HG03378 (cell line): ENCODE data around the gene AGPS.
"Not testable (repeated sequence)": the region's sequence is repeated elsewhere in the genome, so short reads cannot be mapped to it uniquely, and the experiment has no call there.

Source experiments
- ATAC-seq: cut with Tn5 transposase; IDR thresholded peaks from one replicate; pipeline ENCODE4 v1.9.1; 2021; ENCODE audit warnings: mild to moderate bottlenecking, moderate library complexity; ENCODE audit not compliant: unreplicated experiment

AGPS gene

DNA sequence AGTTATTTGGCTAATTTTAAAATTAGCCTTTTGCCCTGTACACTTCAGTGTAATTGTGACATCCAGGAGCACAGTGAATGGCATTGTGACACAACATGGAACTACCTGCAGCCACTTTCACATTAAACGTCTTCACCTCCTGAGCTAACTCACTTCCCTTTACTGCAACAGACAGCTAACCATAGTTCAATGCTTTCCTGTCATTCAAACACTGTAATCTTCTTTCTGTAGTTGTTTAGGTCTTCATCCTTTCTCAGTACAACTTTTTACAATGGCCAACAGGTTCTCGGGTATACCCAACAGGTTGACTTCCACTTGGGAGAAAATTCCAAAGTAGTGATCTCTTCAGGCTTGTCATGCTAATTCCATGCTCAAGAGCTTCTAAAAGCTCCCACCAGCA is 8.6 kb upstream of the AGPS start:
- ATAC-seq = no peak

DNA sequence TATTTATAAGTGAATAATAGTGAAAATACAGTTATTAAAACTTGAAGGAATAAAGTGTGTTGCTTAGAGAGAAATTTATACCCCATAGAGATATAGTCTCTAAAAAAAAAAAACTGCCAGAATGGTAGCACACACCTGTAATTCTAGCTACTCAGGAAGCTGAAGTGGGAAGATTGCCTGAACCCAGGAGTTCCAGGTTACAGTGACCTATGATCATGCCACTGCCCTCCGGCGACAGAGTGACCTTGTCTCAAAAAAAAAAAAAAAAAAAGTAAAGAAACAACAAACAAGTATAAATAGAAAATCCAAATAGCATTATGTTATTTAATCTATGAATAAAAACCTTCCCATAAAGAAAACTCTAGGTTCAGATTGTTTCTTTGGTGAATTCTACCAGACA is 7.4 kb upstream of the AGPS start:
- ATAC-seq = no peak

DNA sequence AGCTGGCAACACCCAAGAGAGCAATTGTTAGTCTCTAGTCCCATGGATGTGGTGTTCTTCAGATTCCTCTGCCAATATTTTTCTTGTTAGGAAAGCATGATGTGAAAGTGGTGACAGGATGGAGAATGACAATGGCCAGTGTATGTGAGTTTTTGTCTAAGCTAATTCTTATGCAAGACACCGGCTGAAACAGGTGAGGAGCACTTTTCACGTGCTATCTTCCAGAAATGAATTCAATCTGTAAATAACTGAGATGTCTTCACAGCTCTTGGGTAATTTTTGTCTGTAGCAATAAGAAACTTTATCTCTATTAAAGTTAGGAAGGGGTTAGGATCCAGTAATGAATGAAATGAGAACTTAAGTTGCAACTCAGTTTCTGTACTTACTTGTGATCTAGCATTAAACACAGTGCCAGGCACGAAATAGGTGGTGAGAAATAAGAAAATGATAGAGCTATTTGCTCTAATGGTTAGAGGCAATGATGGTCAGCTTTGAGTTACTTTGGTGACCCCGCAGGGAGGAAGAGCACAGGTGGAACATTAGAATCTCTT is 676 bp upstream of the AGPS start:
- ATAC-seq = no peak

DNA sequence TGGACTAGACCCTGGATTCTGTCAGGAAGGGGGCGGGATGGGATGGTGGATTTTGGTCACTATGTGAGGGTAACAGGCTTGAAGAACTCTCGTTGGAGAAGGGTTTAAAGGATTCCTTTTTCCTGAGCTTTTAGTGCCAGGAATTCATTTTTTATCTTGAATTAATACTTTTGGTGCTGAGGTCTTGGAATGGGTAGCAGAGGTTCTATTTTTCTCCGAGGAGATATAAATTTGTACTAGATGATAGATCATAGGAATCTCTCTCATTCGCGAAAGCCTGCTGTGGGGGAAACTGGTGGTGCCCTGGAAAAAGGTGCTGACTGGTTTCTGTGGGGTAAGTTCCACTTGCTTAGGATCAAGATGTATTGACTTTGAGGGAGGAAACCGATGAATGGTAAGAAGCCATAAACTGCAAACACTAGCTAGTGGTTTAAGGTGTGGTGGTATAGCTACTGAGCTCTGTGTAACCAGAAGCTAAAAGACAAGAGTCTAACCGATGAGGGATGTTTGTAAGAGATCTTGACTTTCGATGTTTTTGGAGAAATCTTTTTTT is 706 bp downstream of the AGPS start:
- no peak for ATAC-seq

DNA sequence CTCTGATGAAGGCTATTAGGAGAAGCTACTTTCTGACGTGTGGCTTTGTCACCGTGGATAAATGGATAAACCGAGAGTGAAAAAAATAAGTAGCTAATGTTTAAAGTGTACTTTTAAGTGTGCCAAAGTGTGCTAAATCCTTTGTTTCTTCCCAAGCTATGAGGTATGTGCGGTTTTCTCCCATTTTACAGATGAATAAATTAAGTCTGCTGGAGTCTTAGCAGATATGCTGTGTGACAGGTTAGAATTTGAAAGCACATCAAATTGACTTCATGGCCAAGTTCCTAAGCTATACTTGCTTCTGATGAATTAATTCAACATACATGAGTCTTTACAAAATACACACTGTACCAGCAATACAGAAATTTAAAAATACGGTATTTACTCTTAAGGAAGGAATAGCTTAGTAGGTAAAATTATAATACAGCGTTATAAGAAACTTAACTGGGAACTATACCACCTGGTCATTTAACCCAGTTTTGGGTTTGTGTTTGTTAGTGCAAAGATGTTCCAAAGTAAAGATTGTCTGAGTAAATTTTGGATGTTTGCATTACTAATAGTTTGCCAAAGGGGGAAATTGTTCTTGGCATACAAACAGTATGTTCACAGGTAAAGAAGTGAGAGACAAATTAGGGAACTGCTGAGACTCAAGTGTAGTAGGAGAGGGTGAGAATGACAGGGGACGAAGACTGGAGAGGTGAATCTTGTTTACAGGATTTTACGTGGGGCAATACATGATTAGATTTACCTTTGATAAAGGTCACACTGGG is 1.4 kb downstream of the AGPS start:
- no peak for ATAC-seq

DNA sequence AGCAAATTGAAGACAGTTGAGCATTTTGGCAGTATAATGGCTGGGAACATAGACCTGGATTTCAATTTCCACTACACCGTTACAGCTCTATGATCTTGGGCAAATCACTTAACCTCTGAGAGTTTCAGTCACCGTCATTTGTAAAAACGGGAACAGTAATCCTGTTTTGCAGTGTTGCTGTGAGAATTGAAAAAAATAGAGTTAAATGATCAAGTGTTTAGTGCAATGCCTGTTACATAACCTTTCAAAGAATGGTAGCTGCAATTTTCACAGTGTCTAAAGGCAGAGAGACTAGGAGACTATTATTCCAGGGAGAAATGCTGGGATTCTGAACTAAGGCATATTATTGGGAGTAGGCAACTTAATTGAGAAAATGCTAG is 2.0 kb downstream of the AGPS start:
- no peak for ATAC-seq

DNA sequence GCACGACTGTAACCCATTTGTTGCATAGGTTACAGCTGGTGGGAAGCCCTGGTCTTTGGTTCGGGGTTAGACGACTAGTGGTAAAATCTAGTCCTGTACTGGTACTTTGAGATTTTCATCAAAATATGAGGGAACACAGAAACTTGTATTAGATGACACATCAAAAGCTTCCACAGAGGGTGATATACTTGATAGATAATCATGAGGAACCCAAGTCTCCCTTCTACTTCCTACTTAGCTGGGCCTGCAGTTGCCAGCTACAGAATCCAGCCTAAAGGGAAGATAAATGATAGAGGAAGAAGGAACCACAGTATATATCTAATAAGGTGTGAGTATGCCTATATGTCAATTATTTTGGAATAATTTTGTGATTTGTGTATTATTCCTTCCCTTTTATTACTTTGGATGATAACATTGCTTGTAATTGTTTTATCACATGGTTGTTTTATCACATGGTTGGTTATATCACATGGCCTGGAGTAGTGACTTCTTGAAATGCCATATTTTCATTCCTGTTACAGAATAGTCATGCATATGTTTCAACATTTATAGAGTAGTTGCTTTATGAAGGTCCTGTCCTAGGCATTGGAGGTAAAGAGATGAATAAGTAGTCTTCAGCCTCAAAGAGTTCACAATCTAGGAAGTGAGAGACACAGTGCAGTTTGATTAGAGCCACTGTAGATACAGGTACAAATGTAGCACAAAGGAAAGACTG is 2.9 kb downstream of the AGPS start:
- ATAC-seq = no peak

DNA sequence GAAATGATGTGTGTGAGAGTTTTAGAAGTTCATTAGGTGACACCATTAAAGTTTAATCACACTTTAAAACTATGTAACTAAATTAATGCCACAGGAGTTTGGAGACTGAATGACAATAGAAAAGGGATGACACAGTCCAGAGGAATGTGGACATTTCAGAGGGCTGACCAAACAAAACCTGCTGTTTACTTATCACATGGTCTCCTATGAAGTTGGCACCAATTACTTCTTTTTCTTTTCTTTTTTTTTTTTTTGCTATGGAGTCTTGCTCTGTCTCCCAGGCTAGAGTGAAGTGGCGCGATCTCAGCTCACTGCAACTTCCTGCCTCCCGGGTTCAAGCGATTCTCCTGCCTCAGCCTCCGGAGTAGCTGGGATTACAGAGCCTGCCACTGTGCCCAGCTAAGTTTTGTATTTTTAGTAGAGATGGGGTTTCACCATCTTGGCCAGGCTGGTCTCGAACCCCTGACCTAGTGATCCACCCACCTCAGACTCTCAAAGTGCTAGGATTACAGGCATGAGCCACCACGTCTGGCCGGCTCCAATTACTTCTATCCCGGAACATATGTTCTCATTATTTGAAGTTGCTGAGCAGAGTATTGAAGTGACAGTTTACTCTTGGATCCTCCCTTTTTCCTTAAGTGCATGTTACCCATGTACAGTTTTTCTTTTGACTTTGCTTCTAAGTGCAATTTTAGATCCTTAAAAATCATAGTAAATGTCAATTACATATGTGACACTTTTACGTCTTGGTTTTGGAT is 4.3 kb downstream of the AGPS start:
- ATAC-seq = no peak

DNA sequence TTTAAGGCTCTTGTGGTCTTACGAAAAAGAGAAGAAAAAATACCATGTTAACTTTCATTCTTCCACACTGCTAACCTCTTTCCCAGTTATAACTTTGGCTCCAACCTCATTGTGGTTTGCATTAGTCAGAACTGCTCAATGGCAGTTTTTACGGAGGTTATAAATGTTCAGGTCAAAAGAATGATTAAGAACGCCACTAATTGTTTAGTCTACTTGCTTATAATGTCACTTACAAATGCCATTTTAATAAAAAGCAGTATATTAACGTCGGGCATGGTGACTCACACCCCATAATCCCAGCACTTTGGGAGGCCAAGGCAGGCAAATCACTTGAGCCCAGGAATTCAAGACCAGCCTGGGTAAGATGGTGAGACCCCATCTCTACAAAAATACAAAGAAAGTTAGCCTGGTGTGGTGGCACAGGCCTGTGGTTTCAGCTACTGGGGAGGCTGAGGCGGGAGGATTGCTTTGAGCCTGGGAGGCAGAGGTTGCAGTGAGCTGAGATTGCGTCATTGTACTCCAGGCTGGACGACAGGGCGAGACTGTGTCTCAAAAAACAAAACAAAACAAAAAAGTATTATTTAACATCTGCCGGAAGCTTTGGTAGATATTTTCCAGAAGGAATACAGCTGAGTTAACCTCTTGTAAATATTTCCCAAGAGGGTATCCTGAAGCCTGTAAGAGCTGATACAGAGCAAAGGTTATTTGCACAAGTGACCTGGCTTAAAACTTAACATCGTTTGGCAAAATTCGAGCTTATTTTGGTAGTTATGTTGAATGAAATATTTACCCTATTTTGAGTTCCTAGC is 5.1 kb downstream of the AGPS start:
- no peak for ATAC-seq

DNA sequence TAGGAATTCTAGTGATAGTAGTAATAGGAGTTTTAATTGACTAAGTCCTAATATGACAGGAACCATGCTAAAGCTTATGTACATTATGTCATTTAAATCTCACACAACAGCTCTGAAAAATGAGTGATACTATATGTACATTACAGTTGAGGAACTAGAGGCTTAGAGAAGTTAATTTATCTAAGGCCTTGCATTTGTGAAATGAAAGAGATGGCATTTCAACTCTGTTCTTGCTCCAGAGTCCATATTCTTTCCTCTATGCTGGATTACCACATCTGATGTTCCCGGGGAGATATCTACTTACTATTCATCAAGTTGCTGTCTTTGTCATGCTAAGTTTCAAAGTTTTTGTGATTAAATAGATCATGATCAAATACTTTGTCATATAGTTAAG is 5.7 kb downstream of the AGPS start:
- ATAC-seq = no peak

DNA sequence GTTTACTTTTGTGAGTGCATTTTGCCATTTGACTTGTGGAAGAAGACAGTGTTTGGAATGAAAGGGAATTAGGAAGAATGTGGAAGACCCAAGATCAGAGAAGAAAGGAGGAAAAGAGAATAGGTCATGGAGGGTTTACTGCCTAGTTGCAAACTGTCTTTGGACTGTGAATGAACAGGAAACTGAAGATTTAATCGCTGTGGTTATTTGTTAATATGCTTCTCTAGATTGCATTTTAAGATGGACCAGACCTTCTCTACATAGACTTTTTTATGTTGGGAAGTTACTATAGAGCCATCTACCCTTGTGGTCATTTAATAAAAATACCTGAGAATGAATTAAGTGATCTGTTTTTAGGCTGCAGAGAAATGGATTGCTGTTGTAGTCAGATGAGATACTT is 6.2 kb downstream of the AGPS start:
- no peak for ATAC-seq

DNA sequence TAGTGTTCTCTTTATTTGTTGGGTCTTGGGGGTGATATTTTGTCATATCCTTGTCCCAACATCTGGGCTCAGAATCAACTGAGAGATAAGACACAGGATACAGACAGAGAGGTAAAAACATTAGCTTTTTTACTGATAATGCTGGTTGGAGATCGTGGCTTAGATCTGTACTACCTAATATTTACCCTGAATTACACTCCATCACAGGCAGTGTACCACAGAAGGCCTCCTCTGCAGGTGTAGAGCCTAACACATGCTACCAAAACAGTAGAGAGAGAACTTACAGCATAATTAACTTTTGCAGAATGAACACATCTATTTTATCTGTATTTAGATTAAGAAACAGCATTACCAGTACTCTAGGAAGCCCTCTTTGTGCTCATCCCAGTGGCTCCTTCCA is 6.8 kb downstream of the AGPS start:
- no peak for ATAC-seq

DNA sequence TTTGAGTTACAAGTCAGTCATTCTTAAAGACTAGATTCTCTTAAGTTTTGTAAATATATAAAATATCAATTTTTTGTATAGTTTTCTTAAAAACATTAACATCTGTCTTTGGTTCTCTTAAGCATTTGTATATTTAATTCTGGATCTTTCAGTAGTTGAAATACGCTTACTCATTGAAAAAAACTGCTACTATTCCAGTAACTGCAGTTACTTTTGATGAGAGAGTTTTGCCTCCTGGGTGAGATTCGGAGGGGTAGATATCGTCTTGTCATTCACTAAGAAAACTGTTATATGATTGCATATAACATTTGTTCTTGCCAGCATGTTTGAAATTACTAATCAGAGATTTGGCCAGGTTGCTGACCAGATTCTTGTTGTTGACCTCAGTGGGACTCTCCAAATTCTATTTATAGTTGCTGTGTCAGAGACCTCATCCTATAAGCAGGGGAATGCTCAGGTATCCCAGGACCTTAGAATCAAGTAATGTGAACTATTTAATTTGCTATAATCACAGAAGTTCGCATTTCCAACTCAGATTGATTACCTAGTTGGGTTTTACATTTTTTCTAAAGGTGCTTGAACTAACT is 7.9 kb downstream of the AGPS start:
- no peak for ATAC-seq

DNA sequence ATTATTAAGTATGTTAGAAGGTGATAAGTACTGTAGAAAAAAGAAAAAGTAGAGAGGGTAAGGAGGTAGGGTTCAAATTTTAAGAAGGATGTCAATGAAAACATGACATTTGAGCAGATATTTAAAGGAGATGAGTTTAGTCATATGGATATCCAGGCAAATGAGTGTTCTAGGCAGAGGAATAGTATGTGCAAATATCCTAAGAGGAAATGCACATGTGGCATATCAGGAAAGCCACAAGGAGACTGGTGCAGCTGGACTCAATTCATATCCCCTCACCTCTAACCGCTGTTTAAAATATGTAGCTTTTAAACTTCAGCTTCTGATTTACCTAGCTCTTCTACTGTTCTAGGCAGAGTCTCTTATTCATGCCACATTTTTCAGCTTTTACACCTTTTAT is 9.5 kb downstream of the AGPS start:
- ATAC-seq = no peak

DNA sequence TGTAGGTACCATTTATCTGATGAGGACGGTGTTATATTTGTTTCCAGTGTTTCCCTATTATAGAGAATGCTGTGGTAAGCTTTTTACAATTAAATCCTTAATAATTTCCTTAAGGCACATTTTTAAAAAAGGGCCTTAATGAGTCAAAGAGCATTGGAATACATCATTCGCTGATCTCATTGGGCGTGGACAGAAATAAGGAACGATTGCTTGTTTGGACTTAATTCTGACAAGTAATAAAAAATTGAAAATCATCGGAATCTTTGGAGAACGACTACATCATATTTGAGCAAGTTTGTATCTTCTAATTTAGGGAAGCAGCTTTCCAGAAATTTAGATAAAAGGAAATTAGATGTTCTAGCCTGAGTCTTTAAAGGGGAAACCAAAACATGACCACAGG is 11.3 kb downstream of the AGPS start:
- ATAC-seq = no peak

DNA sequence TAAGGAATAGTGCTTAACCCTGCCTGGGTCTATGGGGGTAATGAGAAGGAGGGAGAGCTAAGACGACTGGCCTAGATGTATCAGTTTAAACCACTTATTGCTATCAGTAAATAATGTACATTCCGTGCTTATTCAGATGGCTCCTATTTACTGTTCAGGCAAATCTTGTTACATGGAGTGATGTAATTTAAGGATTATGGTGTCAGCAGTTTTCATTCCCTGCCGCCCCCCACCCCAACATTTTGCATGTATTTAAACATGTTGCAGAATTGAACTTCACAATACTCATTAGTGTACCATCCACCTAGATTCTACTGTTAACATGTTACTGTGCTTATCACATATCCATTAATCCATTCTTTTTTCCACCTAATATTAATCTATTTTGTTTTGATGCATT is 11.7 kb downstream of the AGPS start:
- ATAC-seq = no peak

DNA sequence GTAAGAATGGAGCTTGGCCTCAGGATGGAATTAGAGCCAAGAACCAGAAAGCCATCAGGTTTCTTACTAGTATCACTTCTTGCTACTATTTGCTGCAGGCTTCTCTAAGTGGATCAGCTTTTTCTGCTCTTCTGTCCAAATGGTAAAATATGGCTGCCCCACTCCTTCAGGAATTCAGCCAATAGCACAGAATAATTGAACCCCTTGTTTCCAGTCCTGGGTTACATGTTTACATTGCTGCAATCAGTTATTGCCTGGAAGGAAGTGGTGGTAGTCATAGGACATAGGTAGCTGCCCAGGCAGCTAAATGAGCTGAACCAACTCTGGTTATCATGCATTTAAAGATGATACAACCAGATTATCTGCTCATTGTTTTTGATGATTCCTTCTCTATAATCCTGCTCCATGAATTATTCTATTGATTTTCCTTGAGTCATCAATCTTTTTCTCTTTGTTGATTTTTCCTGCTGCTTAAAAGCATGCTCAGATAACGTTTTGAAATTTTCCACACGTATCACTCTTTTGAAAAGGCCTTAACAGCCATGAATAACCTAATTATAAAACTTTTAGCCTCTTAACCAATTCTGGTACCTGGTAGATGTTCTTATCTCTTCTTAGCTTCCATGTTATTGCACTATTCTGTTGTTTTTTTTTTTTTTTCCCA is 12.6 kb downstream of the AGPS start:
- no peak for ATAC-seq

DNA sequence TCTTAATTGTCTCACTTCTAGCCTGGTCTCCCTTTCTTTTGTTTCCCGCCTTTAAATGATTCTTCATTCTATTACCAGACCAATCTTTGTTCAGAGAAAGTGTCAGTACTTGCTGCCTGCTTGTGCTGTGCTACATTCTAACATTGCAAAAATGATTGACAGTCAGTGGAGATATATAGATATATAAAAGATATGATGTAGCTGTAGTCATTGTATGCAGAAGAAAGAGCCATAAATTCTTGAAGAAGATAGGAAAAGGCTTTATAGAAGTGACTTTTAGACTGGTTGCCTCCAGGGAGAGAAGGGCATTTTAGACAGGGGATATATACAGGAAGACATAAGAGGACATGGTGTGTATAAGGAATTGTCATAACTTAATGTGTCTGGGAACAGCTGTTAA is 13.6 kb downstream of the AGPS start:
- no peak for ATAC-seq

DNA sequence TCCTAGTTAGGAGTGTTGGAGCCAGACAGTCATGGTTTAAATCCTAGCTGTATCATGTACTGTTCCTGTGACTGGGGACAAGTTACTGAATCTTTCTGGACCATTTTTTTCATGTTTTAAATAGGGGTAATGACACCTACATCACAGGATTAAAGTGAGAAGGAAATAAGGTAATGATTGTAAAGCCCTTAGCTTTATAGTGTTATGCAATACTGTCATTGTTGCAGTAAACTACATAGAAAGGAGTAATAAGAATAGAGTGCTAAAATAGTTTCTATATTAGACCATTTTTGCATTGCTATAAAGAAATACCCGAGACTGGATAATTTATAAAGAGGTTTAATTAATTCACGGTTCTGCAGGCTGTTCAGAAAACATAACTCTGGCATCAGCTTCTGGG is 14.5 kb downstream of the AGPS start:
- no peak for ATAC-seq

DNA sequence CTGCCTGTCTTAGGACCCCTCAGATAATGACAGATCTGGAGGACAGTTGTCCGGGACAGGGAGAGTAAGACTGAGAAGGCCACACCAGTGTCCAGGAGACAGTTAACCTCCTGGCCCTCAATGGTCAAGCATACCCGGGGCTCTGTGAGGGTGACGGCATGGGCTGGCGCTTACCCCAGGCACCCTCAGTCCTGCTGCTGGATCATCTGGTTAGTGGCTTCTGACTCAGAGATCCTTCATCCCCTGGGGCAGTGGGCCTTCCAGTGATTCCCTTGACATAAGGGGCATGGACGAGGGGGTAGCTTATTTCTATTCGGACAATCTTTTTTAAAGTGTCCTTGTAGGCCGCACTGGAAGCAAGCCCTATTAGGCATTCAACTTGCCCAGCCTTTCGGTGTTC is 18.1 kb downstream of the AGPS start:
- not testable (repeated sequence) for ATAC-seq
